Central memory CD8-positive, alpha-beta T cell (primary cell): ENCODE measurements around the gene SLC16A10.

Experiments used
- ATAC-seq: fragments of 150-1000 bp; cut with Tn5 transposase; replicated peaks from 2 replicates; pipeline ENCODE4 v1.10.0; 2022; ENCODE audit warnings: mild to moderate bottlenecking, moderate FRiP score, moderate number of reproducible peaks; ENCODE audit not compliant: poor library complexity, severe bottlenecking; ENCODE audit errors: extremely low read depth
- DNase-seq, 2 donors: peaks; one replicate each; pipeline ENCODE4 v3.0.0; 2021; ENCODE audit warnings: low spot score in 2 of 2
- H3K27ac Mint-ChIP-seq: one replicate; pipeline ENCODE4 v1.8.0; 2022; ENCODE audit warnings: low read depth, mild to moderate bottlenecking, moderate library complexity, mixed read lengths
- H3K27me3 Mint-ChIP-seq: one replicate; pipeline ENCODE4 v1.8.0; 2022; ENCODE audit warnings: mixed read lengths
- H3K36me3 Mint-ChIP-seq: one replicate; pipeline ENCODE4 v1.8.0; 2022; ENCODE audit warnings: mild to moderate bottlenecking, moderate library complexity, mixed read lengths; ENCODE audit not compliant: insufficient read depth
- H3K4me1 Mint-ChIP-seq: one replicate; pipeline ENCODE4 v1.8.0; 2022; ENCODE audit warnings: mixed read lengths
- H3K4me3 Mint-ChIP-seq: one replicate; pipeline ENCODE4 v1.8.0; 2022; ENCODE audit warnings: mild to moderate bottlenecking, moderate library complexity, mixed read lengths
- H3K9me3 Mint-ChIP-seq: one replicate; pipeline ENCODE4 v1.8.0; 2022; ENCODE audit warnings: mixed read lengths

The SLC16A10 gene

GRCh38 chr6:111161650-111162049 is 74.3 kb downstream of the SLC16A10 start:
- no peak overlapping the region for H3K27ac Mint-ChIP-seq
- no peaks in the 10 kb centered on the region for H3K9me3 Mint-ChIP-seq
- DNase-seq: no peak
- no peak for ATAC-seq
- H3K27me3 Mint-ChIP-seq: peaks cover 22% of the 10 kb centered on the region
- H3K4me3 Mint-ChIP-seq: no peak overlapping the region
- peaks cover under 1% of the 10 kb centered on the region for H3K36me3 Mint-ChIP-seq
- no peaks in the 10 kb centered on the region for H3K4me1 Mint-ChIP-seq

- H3K27me3 Mint-ChIP-seq: peaks cover 29% of the 10 kb centered on the region
- DNase-seq: no peak
- H3K27ac Mint-ChIP-seq: no peak overlapping the region
- no peaks in the 10 kb centered on the region for H3K4me1 Mint-ChIP-seq
- ATAC-seq: no peak
- H3K4me3 Mint-ChIP-seq: no peak overlapping the region
- H3K36me3 Mint-ChIP-seq: peaks cover 1% of the 10 kb centered on the region
- no peaks in the 10 kb centered on the region for H3K9me3 Mint-ChIP-seq
Measured at GRCh38 chr6:111162504-111162903, 75.2 kb downstream of the SLC16A10 start.

DNA sequence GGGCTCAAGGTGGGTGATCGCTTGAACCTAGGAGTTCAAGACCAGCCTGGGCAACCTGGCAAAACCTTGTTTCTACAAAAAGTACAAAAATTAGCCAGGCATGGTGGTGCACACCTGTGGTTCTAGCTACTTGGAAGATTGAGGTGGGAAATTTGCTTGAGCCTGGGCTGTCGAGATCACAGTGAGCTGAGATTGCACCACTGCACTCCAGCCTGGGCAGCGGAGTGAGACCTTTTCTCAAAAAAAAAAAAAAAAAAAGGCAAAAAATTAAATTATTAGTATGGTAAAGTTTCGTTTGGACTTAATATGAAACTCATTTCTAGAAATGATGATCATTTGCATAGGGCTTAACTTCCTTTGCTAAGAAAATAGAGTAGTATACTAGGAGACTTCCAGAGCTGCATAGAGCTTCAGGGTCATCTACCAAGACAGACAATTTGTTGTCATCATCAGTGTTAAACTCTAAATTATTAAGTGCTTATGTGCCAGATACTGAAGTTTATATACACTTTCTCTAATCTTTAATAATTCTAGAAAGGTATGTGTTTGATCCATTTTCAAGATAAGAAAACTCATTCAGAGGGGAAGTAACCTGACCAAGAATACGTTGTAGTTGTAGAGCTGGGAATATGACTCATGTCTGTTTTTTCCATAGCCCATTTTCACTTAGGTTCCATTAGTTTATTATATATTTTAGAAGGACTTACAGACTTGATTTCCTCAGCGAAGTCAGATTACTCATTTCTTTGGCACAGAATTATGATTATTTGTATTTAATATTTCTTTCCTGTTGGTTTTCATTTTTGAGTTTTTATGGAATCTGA is 84.5 kb downstream of the SLC16A10 start:
- Mint-ChIP-seq H3K9me3 (no peaks in the 10 kb centered on the region), H3K4me1 (no peaks in the 10 kb centered on the region), H3K27me3 (peaks cover 19% of the 10 kb centered on the region), H3K36me3 (no peaks in the 10 kb centered on the region), H3K27ac (no peak overlapping the region), H3K4me3 (no peak overlapping the region)
- DNase-seq: no peak
- no peak for ATAC-seq

- Mint-ChIP-seq H3K4me1 (no peaks in the 10 kb centered on the region), H3K9me3 (no peaks in the 10 kb centered on the region), H3K27me3 (peaks cover 18% of the 10 kb centered on the region), H3K27ac (no peak overlapping the region), H3K36me3 (no peaks in the 10 kb centered on the region), H3K4me3 (no peak overlapping the region)
- DNase-seq (no peak), ATAC-seq (no peak)
Measured at GRCh38 chr6:111172563-111172962, 85.3 kb downstream of the SLC16A10 start.

- peaks cover 24% of the 10 kb centered on the region for H3K27me3 Mint-ChIP-seq
- no peak for ATAC-seq
- no peaks in the 10 kb centered on the region for H3K4me1 Mint-ChIP-seq
- H3K27ac Mint-ChIP-seq: no peak overlapping the region
- H3K4me3 Mint-ChIP-seq: no peak overlapping the region
- no peaks in the 10 kb centered on the region for H3K9me3 Mint-ChIP-seq
- peaks cover 2% of the 10 kb centered on the region for H3K36me3 Mint-ChIP-seq
- DNase-seq: no peak
Measured at GRCh38 chr6:111173341-111173740, 86.0 kb downstream of the SLC16A10 start.

DNA sequence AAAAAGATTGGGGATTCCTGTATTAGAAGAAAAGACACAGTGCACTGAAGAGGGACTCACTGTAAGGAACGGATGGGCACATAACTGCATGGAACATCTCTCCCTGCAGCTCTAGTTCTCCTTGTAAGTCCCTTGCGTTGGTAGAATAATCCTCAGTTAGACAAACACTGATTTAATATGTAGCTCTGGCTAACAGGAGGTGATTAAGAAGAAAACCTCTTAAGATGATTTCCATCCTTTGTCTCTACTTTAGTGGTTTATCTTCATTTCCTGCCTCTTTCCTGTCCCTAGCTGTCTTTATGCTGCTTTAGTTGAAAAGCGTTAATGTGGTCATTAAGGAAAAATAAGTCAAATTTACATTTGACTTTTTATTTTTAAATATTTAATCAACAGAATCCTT is 86.6 kb downstream of the SLC16A10 start:
- Mint-ChIP-seq H3K4me3 (no peak overlapping the region), H3K9me3 (no peaks in the 10 kb centered on the region), H3K27ac (no peak overlapping the region), H3K36me3 (peaks cover 2% of the 10 kb centered on the region), H3K27me3 (peaks cover 18% of the 10 kb centered on the region), H3K4me1 (no peaks in the 10 kb centered on the region)
- no peak for ATAC-seq
- DNase-seq: no peak

DNA sequence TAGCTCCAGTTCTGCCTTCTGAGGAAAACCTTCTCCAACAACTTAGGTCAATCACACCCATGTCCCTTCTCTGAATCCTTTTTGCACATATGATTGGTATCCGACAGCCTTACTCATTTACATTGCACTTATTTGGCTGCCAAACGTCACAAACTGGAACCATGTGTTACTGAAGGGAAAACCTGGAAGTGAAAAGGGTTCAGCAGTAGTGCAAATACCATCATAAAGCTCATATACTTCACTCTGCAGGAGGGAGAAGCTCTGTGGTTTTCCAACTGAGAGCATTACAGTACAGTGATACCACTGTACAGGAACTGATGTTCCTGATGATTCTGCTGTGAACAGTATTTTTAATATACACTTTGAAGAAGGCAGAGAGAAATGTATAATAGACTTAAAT is 87.8 kb downstream of the SLC16A10 start:
- no peak overlapping the region for H3K4me3 Mint-ChIP-seq
- H3K36me3 Mint-ChIP-seq: peaks cover 2% of the 10 kb centered on the region
- ATAC-seq (no peak), DNase-seq (no peak)
- no peaks in the 10 kb centered on the region for H3K9me3 Mint-ChIP-seq
- no peak overlapping the region for H3K27ac Mint-ChIP-seq
- no peaks in the 10 kb centered on the region for H3K4me1 Mint-ChIP-seq
- peaks cover 14% of the 10 kb centered on the region for H3K27me3 Mint-ChIP-seq

- H3K9me3 Mint-ChIP-seq: no peaks in the 10 kb centered on the region
- no peak for DNase-seq
- no peak overlapping the region for H3K4me3 Mint-ChIP-seq
- H3K4me1 Mint-ChIP-seq: no peaks in the 10 kb centered on the region
- peaks cover 2% of the 10 kb centered on the region for H3K36me3 Mint-ChIP-seq
- no peak overlapping the region for H3K27ac Mint-ChIP-seq
- no peak for ATAC-seq
- peaks cover 14% of the 10 kb centered on the region for H3K27me3 Mint-ChIP-seq
Measured at GRCh38 chr6:111176038-111176759, 88.9 kb downstream of the SLC16A10 start.

GRCh38 chr6:111176760-111177099 is 89.4 kb downstream of the SLC16A10 start:
- ATAC-seq: no peak
- Mint-ChIP-seq H3K27me3 (peaks cover 14% of the 10 kb centered on the region), H3K4me1 (no peaks in the 10 kb centered on the region), H3K27ac (no peak overlapping the region), H3K9me3 (no peaks in the 10 kb centered on the region), H3K4me3 (no peak overlapping the region), H3K36me3 (peaks cover 2% of the 10 kb centered on the region)
- no peak for DNase-seq

GRCh38 chr6:111177131-111177530 is 89.8 kb downstream of the SLC16A10 start:
- Mint-ChIP-seq H3K27me3 (peaks cover 14% of the 10 kb centered on the region), H3K27ac (no peak overlapping the region), H3K4me1 (no peaks in the 10 kb centered on the region), H3K36me3 (peaks cover 2% of the 10 kb centered on the region), H3K9me3 (no peaks in the 10 kb centered on the region), H3K4me3 (no peak overlapping the region)
- no peak for DNase-seq
- no peak for ATAC-seq

- Mint-ChIP-seq H3K36me3 (no peaks in the 10 kb centered on the region), H3K27me3 (no peaks in the 10 kb centered on the region), H3K4me1 (no peaks in the 10 kb centered on the region), H3K4me3 (no peak overlapping the region), H3K9me3 (no peaks in the 10 kb centered on the region), H3K27ac (no peak overlapping the region)
- no peak for DNase-seq
- ATAC-seq: no peak
Measured at GRCh38 chr6:111183702-111184517, 96.6 kb downstream of the SLC16A10 start.

- no peaks in the 10 kb centered on the region for H3K4me1 Mint-ChIP-seq
- no peak overlapping the region for H3K27ac Mint-ChIP-seq
- H3K9me3 Mint-ChIP-seq: no peaks in the 10 kb centered on the region
- no peak overlapping the region for H3K4me3 Mint-ChIP-seq
- DNase-seq (no peak), ATAC-seq (no peak)
- H3K27me3 Mint-ChIP-seq: no peaks in the 10 kb centered on the region
- H3K36me3 Mint-ChIP-seq: no peaks in the 10 kb centered on the region
Measured at GRCh38 chr6:111184827-111185532, 97.7 kb downstream of the SLC16A10 start.
